GM23338 (cell line): Measurements from ENCODE around the gene CCN5. TPM values are rescaled to one million over a fixed set of nuclear protein-coding genes. Genes with fewer than 3 reads are reported as not detected.

Experiments
- ATAC-seq: fragments of 200-7000 bp; cut with Tn5 transposase; 3 replicates; pipeline ENCODE4 v1.9.1; 2020
- DNase-seq: peaks from one replicate; pipeline ENCODE4 v3.0.0-alpha.2; 2015; ENCODE audit warnings: low spot score
- H2AFZ ChIP-seq: fragments of 200-600 bp; sonication (generic); 2 replicates; pipeline ENCODE4 v1.8.0; 2016; ENCODE audit warnings: antibody characterized with exemption, mild to moderate bottlenecking, moderate library complexity
- H3F3A ChIP-seq: fragments of 200-600 bp; sonication (generic); replicated peaks from 2 replicates; pipeline ENCODE4 v1.8.0; 2017; ENCODE audit warnings: antibody characterized with exemption, mixed run types, low read depth
- H3K27ac ChIP-seq: fragments of 200-600 bp; sonication (generic); 2 replicates; pipeline ENCODE4 v1.6.1; 2016; ENCODE audit warnings: low read depth
- H3K27me3 ChIP-seq: fragments of 200-600 bp; sonication (generic); 2 replicates; pipeline ENCODE4 v1.8.0; 2016; ENCODE audit warnings: mild to moderate bottlenecking, mixed run types, moderate library complexity; ENCODE audit not compliant: insufficient read depth
- H3K36me3 ChIP-seq: fragments of 200-600 bp; sonication (generic); 2 replicates; pipeline ENCODE4 v1.8.0; 2016; ENCODE audit warnings: mild to moderate bottlenecking; ENCODE audit not compliant: insufficient read depth
- H3K4me1 ChIP-seq: fragments of 200-600 bp; sonication (generic); 2 replicates; pipeline ENCODE4 v1.8.0; 2016; ENCODE audit warnings: mild to moderate bottlenecking, moderate library complexity; ENCODE audit not compliant: insufficient read depth
- H3K4me2 ChIP-seq: fragments of 200-600 bp; sonication (generic); 2 replicates; pipeline ENCODE4 v1.7.1; 2017; ENCODE audit warnings: mixed run types
- H3K4me3 ChIP-seq: fragments of 200-600 bp; sonication (generic); 2 replicates; pipeline ENCODE4 v1.6.1; 2016; ENCODE audit warnings: mixed run types
- H3K79me2 ChIP-seq: fragments of 200-600 bp; sonication (generic); replicated peaks from 2 replicates; pipeline ENCODE4 v1.8.0; 2017; ENCODE audit warnings: mild to moderate bottlenecking; ENCODE audit not compliant: insufficient read depth
- H3K9me2 ChIP-seq: fragments of 200-600 bp; sonication (generic); 2 replicates; pipeline ENCODE4 v1.8.0; 2017; ENCODE audit not compliant: insufficient read depth
- H4K20me1 ChIP-seq: fragments of 200-600 bp; sonication (generic); replicated peaks from 2 replicates; pipeline ENCODE4 v1.8.0; 2017; ENCODE audit warnings: mild to moderate bottlenecking; ENCODE audit not compliant: insufficient read depth
- H3K27ac Mint-ChIP-seq: 2 replicates; pipeline ENCODE4 v1.8.0; 2020; ENCODE audit warnings: inconsistent platforms, mild to moderate bottlenecking, moderate library complexity, mixed read lengths
- H3K27me3 Mint-ChIP-seq: 3 replicates; pipeline ENCODE4 v1.8.0; 2022; ENCODE audit warnings: low read depth, mild to moderate bottlenecking, moderate library complexity, mixed read lengths, inconsistent platforms; ENCODE audit not compliant: insufficient read depth, poor library complexity
- H3K36me3 Mint-ChIP-seq: 3 replicates; pipeline ENCODE4 v1.8.0; 2021; ENCODE audit warnings: low read depth, mild to moderate bottlenecking, inconsistent platforms, moderate library complexity, mixed read lengths
- H3K4me1 Mint-ChIP-seq: 3 replicates; pipeline ENCODE4 v1.8.0; 2020; ENCODE audit warnings: mild to moderate bottlenecking, inconsistent platforms, mixed read lengths
- H3K4me3 Mint-ChIP-seq: 3 replicates; pipeline ENCODE4 v1.8.0; 2021; ENCODE audit warnings: moderate library complexity, mild to moderate bottlenecking, inconsistent platforms, mixed read lengths
- H3K9me3 Mint-ChIP-seq: 3 replicates; pipeline ENCODE4 v1.8.0; 2020; ENCODE audit warnings: moderate library complexity, mild to moderate bottlenecking, inconsistent platforms, mixed read lengths
- CREB1 ChIP-seq: fragments of 250-450 bp; sonication (Bioruptor Pico); IDR thresholded peaks from 2 replicates; pipeline ENCODE4 v1.5.0; 2020; ENCODE audit warnings: low read depth, mild to moderate bottlenecking, moderate library complexity
- EZH2 ChIP-seq: fragments of 200-600 bp; sonication (generic); IDR thresholded peaks from one replicate; pipeline ENCODE4 v1.8.0; 2017; ENCODE audit warnings: antibody characterized with exemption, mild to moderate bottlenecking, low read depth; ENCODE audit not compliant: unreplicated experiment
- JUNB ChIP-seq: IDR thresholded peaks from one replicate; pipeline ENCODE4 v1.6.1; 2016; ENCODE audit warnings: antibody characterized with exemption; ENCODE audit not compliant: unreplicated experiment
- NANOG ChIP-seq: IDR thresholded peaks from 2 replicates; pipeline ENCODE4 v1.6.1; 2016; ENCODE audit warnings: antibody characterized with exemption, borderline replicate concordance
- POLR2AphosphoS5 ChIP-seq: IDR thresholded peaks from 2 replicates; pipeline ENCODE4 v1.6.1; 2016; ENCODE audit warnings: antibody characterized with exemption, low read depth
- STAT1 ChIP-seq: IDR thresholded peaks from one replicate; pipeline ENCODE4 v1.6.1; 2016; ENCODE audit warnings: antibody characterized with exemption; ENCODE audit not compliant: unreplicated experiment
- ZNF114 ChIP-seq: fragments of 250-450 bp; sonication (Bioruptor Pico); IDR thresholded peaks from 2 replicates; pipeline ENCODE4 v1.5.0; 2020; ENCODE audit warnings: mild to moderate bottlenecking, moderate library complexity
- ZNF331 ChIP-seq: fragments of 250-450 bp; sonication (Bioruptor Pico); IDR thresholded peaks from 2 replicates; pipeline ENCODE4 v1.5.0; 2020; ENCODE audit warnings: low read depth, mild to moderate bottlenecking, moderate library complexity
- polyA plus RNA-seq: library from polyadenylated mRNA; unstranded; fragments of >200 nt; fragmentation: Nextera tagmentation; extraction: Ambion mirVana; gene quantifications from 2 replicates; pipeline ENCODE4 v1.2.1, GENCODE V29; 2016
- total RNA-seq: library from RNA; depleted of rRNA; stranded (reverse); fragments of >200 nt; shearing (Covaris generic); gene quantifications from 2 replicates; pipeline ENCODE4 v1.2.3, GENCODE V29; 2014
- TF ChIP-seq, protein P1 (sequence below): IDR thresholded peaks from one replicate; pipeline ENCODE4 v1.6.1; 2018; ENCODE audit warnings: antibody characterized with exemption; ENCODE audit not compliant: unreplicated experiment
- TF ChIP-seq, protein P2 (sequence below): IDR thresholded peaks from 2 replicates; pipeline ENCODE4 v1.6.1; 2016; ENCODE audit warnings: antibody characterized with exemption
- TF ChIP-seq, protein P3 (sequence below): fragments of 250-450 bp; sonication (Bioruptor Pico); IDR thresholded peaks from 2 replicates; pipeline ENCODE4 v1.5.0; 2020; ENCODE audit warnings: mild to moderate bottlenecking, moderate library complexity
- TF ChIP-seq, protein P4 (sequence below), 2 experiments: fragments of 200-600 bp in 1 of 2; sonication (generic) in 1 of 2; conservative IDR thresholded peaks; 2 replicates each; pipeline versions ENCODE4 v1.5.1 to v1.6.1; 2016 to 2017; ENCODE audit warnings: antibody characterized with exemption in 2 of 2, low read depth in 2 of 2, mild to moderate bottlenecking in 2 of 2, moderate library complexity in 1 of 2

Gene CCN5
- total and polyA plus RNA-seq, 2 experiments from 2014 or later: not detected

DNA sequence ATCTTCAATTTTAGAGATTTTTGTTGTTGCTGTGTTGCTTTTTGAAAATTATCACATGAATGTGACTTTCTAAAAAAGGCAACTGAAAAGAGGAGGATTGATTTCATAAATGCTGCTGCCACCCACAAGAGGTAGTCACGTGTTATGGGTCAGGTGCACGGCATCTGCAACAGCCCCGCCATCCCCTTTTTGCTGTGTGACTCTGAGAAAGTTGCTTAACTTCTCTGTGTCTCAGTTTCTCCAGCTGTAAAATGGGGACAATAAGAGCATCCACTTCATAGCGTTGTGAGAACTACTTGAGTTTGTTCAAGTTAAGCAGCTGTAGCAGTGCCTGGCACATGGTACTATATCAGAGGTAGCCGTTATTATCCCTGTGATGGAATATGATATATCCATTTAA, 10.7 kb downstream of the CCN5 start:
- H3K27me3 Mint-ChIP-seq: peaks cover 4% of the 10 kb centered on the region
- Histone ChIP-seq H3K4me1 (peaks cover 23% of the 10 kb centered on the region), H3K79me2 (no peaks in the 10 kb centered on the region), H3K27ac (no peak overlapping the region), H3K4me3 (no peak overlapping the region), H3F3A (no peaks in the 10 kb centered on the region), H3K27me3 (no peaks in the 10 kb centered on the region), H3K9me2 (no peaks in the 10 kb centered on the region), H2AFZ (no peak overlapping the region), H3K36me3 (no peaks in the 10 kb centered on the region), H3K4me2 (no peak overlapping the region), H4K20me1 (no peaks in the 10 kb centered on the region)
- TF ChIP-seq JUNB: no peak
- TF ChIP-seq ZNF114 (CRISPR knock-in tag): no peak
- TF ChIP-seq POLR2AphosphoS5: no peak
- no peak for TF ChIP-seq CREB1
- TF ChIP-seq, protein P1, sequence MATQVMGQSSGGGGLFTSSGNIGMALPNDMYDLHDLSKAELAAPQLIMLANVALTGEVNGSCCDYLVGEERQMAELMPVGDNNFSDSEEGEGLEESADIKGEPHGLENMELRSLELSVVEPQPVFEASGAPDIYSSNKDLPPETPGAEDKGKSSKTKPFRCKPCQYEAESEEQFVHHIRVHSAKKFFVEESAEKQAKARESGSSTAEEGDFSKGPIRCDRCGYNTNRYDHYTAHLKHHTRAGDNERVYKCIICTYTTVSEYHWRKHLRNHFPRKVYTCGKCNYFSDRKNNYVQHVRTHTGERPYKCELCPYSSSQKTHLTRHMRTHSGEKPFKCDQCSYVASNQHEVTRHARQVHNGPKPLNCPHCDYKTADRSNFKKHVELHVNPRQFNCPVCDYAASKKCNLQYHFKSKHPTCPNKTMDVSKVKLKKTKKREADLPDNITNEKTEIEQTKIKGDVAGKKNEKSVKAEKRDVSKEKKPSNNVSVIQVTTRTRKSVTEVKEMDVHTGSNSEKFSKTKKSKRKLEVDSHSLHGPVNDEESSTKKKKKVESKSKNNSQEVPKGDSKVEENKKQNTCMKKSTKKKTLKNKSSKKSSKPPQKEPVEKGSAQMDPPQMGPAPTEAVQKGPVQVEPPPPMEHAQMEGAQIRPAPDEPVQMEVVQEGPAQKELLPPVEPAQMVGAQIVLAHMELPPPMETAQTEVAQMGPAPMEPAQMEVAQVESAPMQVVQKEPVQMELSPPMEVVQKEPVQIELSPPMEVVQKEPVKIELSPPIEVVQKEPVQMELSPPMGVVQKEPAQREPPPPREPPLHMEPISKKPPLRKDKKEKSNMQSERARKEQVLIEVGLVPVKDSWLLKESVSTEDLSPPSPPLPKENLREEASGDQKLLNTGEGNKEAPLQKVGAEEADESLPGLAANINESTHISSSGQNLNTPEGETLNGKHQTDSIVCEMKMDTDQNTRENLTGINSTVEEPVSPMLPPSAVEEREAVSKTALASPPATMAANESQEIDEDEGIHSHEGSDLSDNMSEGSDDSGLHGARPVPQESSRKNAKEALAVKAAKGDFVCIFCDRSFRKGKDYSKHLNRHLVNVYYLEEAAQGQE: no peak
- TF ChIP-seq, protein P2, sequence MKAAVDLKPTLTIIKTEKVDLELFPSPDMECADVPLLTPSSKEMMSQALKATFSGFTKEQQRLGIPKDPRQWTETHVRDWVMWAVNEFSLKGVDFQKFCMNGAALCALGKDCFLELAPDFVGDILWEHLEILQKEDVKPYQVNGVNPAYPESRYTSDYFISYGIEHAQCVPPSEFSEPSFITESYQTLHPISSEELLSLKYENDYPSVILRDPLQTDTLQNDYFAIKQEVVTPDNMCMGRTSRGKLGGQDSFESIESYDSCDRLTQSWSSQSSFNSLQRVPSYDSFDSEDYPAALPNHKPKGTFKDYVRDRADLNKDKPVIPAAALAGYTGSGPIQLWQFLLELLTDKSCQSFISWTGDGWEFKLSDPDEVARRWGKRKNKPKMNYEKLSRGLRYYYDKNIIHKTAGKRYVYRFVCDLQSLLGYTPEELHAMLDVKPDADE: no peak
- TF ChIP-seq, protein P3, sequence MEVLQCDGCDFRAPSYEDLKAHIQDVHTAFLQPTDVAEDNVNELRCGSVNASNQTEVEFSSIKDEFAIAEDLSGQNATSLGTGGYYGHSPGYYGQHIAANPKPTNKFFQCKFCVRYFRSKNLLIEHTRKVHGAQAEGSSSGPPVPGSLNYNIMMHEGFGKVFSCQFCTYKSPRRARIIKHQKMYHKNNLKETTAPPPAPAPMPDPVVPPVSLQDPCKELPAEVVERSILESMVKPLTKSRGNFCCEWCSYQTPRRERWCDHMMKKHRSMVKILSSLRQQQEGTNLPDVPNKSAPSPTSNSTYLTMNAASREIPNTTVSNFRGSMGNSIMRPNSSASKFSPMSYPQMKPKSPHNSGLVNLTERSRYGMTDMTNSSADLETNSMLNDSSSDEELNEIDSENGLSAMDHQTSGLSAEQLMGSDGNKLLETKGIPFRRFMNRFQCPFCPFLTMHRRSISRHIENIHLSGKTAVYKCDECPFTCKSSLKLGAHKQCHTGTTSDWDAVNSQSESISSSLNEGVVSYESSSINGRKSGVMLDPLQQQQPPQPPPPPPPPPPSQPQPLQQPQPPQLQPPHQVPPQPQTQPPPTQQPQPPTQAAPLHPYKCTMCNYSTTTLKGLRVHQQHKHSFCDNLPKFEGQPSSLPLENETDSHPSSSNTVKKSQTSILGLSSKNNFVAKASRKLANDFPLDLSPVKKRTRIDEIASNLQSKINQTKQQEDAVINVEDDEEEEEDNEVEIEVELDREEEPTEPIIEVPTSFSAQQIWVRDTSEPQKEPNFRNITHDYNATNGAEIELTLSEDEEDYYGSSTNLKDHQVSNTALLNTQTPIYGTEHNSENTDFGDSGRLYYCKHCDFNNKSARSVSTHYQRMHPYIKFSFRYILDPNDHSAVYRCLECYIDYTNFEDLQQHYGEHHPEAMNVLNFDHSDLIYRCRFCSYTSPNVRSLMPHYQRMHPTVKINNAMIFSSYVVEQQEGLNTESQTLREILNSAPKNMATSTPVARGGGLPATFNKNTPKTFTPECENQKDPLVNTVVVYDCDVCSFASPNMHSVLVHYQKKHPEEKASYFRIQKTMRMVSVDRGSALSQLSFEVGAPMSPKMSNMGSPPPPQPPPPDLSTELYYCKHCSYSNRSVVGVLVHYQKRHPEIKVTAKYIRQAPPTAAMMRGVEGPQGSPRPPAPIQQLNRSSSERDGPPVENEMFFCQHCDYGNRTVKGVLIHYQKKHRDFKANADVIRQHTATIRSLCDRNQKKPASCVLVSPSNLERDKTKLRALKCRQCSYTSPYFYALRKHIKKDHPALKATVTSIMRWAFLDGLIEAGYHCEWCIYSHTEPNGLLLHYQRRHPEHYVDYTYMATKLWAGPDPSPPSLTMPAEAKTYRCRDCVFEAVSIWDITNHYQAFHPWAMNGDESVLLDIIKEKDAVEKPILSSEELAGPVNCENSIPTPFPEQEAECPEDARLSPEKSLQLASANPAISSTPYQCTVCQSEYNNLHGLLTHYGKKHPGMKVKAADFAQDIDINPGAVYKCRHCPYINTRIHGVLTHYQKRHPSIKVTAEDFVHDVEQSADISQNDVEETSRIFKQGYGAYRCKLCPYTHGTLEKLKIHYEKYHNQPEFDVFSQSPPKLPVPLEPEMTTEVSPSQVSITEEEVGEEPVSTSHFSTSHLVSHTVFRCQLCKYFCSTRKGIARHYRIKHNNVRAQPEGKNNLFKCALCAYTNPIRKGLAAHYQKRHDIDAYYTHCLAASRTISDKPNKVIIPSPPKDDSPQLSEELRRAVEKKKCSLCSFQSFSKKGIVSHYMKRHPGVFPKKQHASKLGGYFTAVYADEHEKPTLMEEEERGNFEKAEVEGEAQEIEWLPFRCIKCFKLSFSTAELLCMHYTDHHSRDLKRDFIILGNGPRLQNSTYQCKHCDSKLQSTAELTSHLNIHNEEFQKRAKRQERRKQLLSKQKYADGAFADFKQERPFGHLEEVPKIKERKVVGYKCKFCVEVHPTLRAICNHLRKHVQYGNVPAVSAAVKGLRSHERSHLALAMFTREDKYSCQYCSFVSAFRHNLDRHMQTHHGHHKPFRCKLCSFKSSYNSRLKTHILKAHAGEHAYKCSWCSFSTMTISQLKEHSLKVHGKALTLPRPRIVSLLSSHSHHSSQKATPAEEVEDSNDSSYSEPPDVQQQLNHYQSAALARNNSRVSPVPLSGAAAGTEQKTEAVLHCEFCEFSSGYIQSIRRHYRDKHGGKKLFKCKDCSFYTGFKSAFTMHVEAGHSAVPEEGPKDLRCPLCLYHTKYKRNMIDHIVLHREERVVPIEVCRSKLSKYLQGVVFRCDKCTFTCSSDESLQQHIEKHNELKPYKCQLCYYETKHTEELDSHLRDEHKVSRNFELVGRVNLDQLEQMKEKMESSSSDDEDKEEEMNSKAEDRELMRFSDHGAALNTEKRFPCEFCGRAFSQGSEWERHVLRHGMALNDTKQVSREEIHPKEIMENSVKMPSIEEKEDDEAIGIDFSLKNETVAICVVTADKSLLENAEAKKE (CRISPR knock-in tag): no peak
- TF ChIP-seq, protein P4, sequence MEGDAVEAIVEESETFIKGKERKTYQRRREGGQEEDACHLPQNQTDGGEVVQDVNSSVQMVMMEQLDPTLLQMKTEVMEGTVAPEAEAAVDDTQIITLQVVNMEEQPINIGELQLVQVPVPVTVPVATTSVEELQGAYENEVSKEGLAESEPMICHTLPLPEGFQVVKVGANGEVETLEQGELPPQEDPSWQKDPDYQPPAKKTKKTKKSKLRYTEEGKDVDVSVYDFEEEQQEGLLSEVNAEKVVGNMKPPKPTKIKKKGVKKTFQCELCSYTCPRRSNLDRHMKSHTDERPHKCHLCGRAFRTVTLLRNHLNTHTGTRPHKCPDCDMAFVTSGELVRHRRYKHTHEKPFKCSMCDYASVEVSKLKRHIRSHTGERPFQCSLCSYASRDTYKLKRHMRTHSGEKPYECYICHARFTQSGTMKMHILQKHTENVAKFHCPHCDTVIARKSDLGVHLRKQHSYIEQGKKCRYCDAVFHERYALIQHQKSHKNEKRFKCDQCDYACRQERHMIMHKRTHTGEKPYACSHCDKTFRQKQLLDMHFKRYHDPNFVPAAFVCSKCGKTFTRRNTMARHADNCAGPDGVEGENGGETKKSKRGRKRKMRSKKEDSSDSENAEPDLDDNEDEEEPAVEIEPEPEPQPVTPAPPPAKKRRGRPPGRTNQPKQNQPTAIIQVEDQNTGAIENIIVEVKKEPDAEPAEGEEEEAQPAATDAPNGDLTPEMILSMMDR (conservative IDR thresholded peaks at IDR 0.05; ENCODE audit: low read depth in 2 of 2): no peak
- TF ChIP-seq NANOG: no peak
- no peak for TF ChIP-seq ZNF331 (CRISPR knock-in tag)
- no peak for TF ChIP-seq EZH2
- no peak for TF ChIP-seq STAT1
- H3K9me3 Mint-ChIP-seq: no peaks in the 10 kb centered on the region
- peaks cover 30% of the 10 kb centered on the region for H3K4me1 Mint-ChIP-seq
- DNase-seq: no peak
- no peaks in the 10 kb centered on the region for H3K36me3 Mint-ChIP-seq
- H3K4me3 Mint-ChIP-seq: no peak overlapping the region
- no peak overlapping the region for H3K27ac Mint-ChIP-seq
- ATAC-seq: no peak
